KMS-11 (cell line): ENCODE results near the gene EML4.

ENCODE experiments used
- H2AFZ ChIP-seq: fragments of 200-600 bp; sonication (generic); 2 replicates; pipeline ENCODE4 v1.6.1; 2016; ENCODE audit warnings: antibody characterized with exemption, mixed run types, low read depth
- H3K27ac ChIP-seq: fragments of 200-600 bp; sonication (generic); 2 replicates; pipeline ENCODE4 v1.6.1; 2016; ENCODE audit warnings: mild to moderate bottlenecking, mixed run types
- H3K27me3 ChIP-seq: fragments of 200-600 bp; sonication (generic); 2 replicates; pipeline ENCODE4 v1.6.1; 2017; ENCODE audit warnings: mild to moderate bottlenecking, low read depth, mixed run types, moderate library complexity; ENCODE audit not compliant: insufficient read depth
- H3K36me3 ChIP-seq: fragments of 200-600 bp; sonication (generic); 2 replicates; pipeline ENCODE4 v1.6.1; 2017; ENCODE audit warnings: mild to moderate bottlenecking, mixed run types; ENCODE audit not compliant: insufficient read depth
- H3K4me1 ChIP-seq: fragments of 200-600 bp; sonication (generic); 2 replicates; pipeline ENCODE4 v1.6.1; 2016; ENCODE audit warnings: mild to moderate bottlenecking, low read depth, mixed run types; ENCODE audit not compliant: poor library complexity, severe bottlenecking
- H3K4me2 ChIP-seq: fragments of 200-600 bp; sonication (generic); 2 replicates; pipeline ENCODE4 v1.7.0; 2016; ENCODE audit warnings: mild to moderate bottlenecking, mixed run types
- H3K4me3 ChIP-seq: fragments of 200-600 bp; sonication (generic); IDR thresholded peaks from 2 replicates; pipeline ENCODE4 v1.6.1; 2017; ENCODE audit warnings: low read depth, low read length, mixed read lengths; ENCODE audit not compliant: insufficient read depth
- H3K79me2 ChIP-seq: fragments of 200-600 bp; sonication (generic); 2 replicates; pipeline ENCODE4 v1.6.1; 2016; ENCODE audit warnings: low read depth, mixed run types; ENCODE audit not compliant: insufficient read depth
- H3K9ac ChIP-seq: fragments of 200-600 bp; sonication (generic); 2 replicates; pipeline ENCODE4 v1.6.1; 2016; ENCODE audit warnings: mild to moderate bottlenecking, mixed run types
- H4K20me1 ChIP-seq: fragments of 200-600 bp; sonication (generic); 2 replicates; pipeline ENCODE4 v1.6.1; 2016; ENCODE audit warnings: mild to moderate bottlenecking, mixed run types; ENCODE audit not compliant: insufficient read depth
- TF ChIP-seq, protein P1 (sequence below): fragments of 200-600 bp; sonication (generic); conservative IDR thresholded peaks from 2 replicates; pipeline ENCODE4 v1.6.1; 2017; ENCODE audit warnings: low read depth, mild to moderate bottlenecking, antibody characterized with exemption, low read length, moderate library complexity, mixed read lengths

Gene EML4

DNA sequence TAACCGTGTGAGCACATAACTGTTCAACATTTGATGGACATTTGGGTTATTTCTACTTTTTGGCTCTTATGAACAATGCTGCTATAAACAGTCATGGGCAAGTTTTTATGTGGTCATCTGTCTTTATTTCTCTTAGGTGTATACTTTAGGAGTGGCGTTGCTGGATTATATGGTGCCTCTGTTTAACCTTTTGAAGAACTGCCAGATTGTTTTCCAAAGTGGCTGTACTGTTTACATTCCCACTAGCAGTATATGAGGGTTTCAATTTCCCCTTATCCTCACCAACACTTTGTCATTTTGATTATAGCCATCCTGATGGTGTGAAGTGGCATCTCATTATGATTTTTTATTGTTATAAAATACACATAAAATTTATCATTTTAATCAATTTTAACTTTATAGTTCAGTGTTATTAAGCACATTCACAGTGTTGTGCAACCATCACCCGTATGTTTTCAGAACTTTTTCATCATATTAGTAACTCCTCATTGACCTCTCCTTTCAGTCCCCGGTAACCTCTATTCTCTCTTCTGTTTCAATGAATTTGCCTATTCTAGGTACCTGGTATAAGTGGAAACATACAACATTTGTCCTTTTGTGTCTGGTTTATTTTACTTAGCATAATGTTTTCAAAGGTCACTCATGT lies 55.4 kb downstream of the EML4 start:
- TF ChIP-seq, protein P1, sequence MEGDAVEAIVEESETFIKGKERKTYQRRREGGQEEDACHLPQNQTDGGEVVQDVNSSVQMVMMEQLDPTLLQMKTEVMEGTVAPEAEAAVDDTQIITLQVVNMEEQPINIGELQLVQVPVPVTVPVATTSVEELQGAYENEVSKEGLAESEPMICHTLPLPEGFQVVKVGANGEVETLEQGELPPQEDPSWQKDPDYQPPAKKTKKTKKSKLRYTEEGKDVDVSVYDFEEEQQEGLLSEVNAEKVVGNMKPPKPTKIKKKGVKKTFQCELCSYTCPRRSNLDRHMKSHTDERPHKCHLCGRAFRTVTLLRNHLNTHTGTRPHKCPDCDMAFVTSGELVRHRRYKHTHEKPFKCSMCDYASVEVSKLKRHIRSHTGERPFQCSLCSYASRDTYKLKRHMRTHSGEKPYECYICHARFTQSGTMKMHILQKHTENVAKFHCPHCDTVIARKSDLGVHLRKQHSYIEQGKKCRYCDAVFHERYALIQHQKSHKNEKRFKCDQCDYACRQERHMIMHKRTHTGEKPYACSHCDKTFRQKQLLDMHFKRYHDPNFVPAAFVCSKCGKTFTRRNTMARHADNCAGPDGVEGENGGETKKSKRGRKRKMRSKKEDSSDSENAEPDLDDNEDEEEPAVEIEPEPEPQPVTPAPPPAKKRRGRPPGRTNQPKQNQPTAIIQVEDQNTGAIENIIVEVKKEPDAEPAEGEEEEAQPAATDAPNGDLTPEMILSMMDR = no peak
- no peaks in the 10 kb centered on the region for H3K36me3 ChIP-seq
- no peak overlapping the region for H3K4me3 ChIP-seq
- no peak overlapping the region for H3K4me2 ChIP-seq
- H2AFZ ChIP-seq = no peak overlapping the region
- H3K79me2 ChIP-seq = peaks cover 85% of the 10 kb centered on the region
- peaks cover 28% of the 10 kb centered on the region for H3K4me1 ChIP-seq
- no peaks in the 10 kb centered on the region for H3K27me3 ChIP-seq
- H4K20me1 ChIP-seq = peaks cover 23% of the 10 kb centered on the region
- H3K9ac ChIP-seq = no peak overlapping the region
- H3K27ac ChIP-seq = no peak overlapping the region

DNA sequence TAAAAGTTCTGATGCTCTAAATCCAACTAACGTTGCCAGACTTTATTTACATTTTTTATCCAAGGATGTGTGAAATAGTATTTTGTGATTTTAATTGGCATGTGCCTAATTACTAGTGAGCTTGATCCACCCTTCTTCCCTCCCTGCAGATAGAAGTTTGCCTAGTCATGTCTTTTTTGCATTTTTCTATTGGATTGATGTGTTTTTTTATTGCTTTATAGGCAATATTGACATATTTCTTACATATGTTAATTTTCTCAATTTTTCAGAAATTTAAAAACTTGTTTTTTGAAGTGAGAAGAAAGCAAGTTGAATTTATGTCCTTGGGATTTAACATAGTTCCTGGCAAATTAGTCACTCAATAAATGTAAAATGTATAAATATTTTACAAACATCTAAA lies 56.4 kb downstream of the EML4 start:
- TF ChIP-seq, protein P1 = no peak
- H3K4me2 ChIP-seq = no peak overlapping the region
- H3K36me3 ChIP-seq = no peaks in the 10 kb centered on the region
- no peak overlapping the region for H3K9ac ChIP-seq
- H3K4me1 ChIP-seq = peaks cover 23% of the 10 kb centered on the region
- no peak overlapping the region for H2AFZ ChIP-seq
- peaks cover 84% of the 10 kb centered on the region for H3K79me2 ChIP-seq
- no peak overlapping the region for H3K27ac ChIP-seq
- H4K20me1 ChIP-seq = peaks cover 21% of the 10 kb centered on the region
- no peak overlapping the region for H3K4me3 ChIP-seq
- H3K27me3 ChIP-seq = no peaks in the 10 kb centered on the region

DNA sequence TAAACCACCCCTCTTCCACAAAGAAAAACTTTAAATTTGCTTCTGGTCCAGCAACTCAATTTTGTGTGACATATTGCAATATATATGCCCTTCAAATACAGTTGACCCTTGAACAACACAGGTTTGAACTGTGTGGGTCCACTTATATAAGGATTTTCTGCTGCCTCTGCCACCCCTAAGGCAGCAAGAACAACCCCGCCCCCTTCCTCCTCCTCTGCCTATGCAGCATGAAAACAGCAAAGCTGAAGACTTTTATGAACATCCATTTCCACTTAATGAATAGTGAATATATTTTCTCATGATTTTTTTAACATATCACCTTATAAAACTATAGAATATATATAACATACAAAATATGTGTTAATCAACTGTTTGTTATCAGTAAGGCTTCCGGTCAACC lies 58.3 kb downstream of the EML4 start:
- TF ChIP-seq, protein P1 = no peak
- Histone ChIP-seq H2AFZ (no peak overlapping the region), H3K9ac (no peak overlapping the region), H3K4me3 (no peak overlapping the region), H3K4me2 (no peak overlapping the region), H3K79me2 (peaks cover 91% of the 10 kb centered on the region), H3K36me3 (no peaks in the 10 kb centered on the region), H3K27ac (no peak overlapping the region), H3K27me3 (no peaks in the 10 kb centered on the region), H3K4me1 (peaks cover 19% of the 10 kb centered on the region), H4K20me1 (peaks cover 28% of the 10 kb centered on the region)

DNA sequence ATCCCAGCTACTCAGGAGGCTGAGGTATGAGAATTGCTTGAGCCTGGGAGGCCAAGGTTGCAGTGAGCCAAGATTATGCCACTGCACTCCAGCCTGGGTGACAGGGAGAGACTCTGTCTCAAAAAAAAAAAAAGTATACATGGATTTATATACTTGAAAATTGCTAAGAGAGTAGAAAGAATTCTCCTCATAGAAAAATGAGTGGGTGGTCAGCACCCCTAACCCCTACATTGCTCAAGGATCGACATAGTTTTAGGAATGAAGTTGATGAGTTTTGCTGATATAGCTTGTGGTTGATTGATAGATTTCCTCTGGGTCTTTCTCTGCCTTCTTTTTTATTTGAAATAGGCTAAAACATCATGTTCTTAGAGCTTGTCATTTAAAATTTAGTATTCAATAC lies 58.9 kb downstream of the EML4 start:
- Histone ChIP-seq H2AFZ (no peak overlapping the region), H3K4me2 (no peak overlapping the region), H3K4me1 (peaks cover 17% of the 10 kb centered on the region), H3K36me3 (no peaks in the 10 kb centered on the region), H4K20me1 (peaks cover 28% of the 10 kb centered on the region), H3K4me3 (no peak overlapping the region), H3K9ac (no peak overlapping the region), H3K27me3 (no peaks in the 10 kb centered on the region), H3K27ac (no peak overlapping the region), H3K79me2 (peaks cover 91% of the 10 kb centered on the region)
- TF ChIP-seq, protein P1 = no peak
